Neural cell (in vitro differentiated cells): ENCODE measurements around the gene ERGIC2. TPM values are rescaled to one million over a fixed set of nuclear protein-coding genes. Genes with fewer than 3 reads are reported as not detected.

ENCODE experiments used
- H2AFZ ChIP-seq: fragments of 200-600, 300-800 bp; sonication (generic), shearing (Covaris generic); 2 replicates; pipeline ENCODE4 v1.6.0; 2014; ENCODE audit warnings: low read depth, mild to moderate bottlenecking, antibody characterized with exemption, low read length, moderate library complexity
- H3F3A ChIP-seq: fragments of 200-600 bp; shearing (Covaris generic); 2 replicates; pipeline ENCODE4 v1.6.1; 2016; ENCODE audit warnings: mild to moderate bottlenecking, moderate library complexity, mixed read lengths, antibody characterized with exemption, low read length; ENCODE audit not compliant: insufficient read depth, poor library complexity, severe bottlenecking
- H3K27ac ChIP-seq: fragments of 200-600, 300-800 bp; sonication (generic), shearing (Covaris generic); 2 replicates; pipeline ENCODE4 v1.5.1; 2014; ENCODE audit warnings: mild to moderate bottlenecking, low read length, moderate library complexity
- H3K27me3 ChIP-seq: fragments of 300-800, 200-600 bp; sonication (generic), shearing (Covaris generic); 2 replicates; pipeline ENCODE4 v1.6.0; 2014; ENCODE audit warnings: mild to moderate bottlenecking, low read depth, low read length, moderate library complexity; ENCODE audit not compliant: insufficient read depth
- H3K36me3 ChIP-seq: fragments of 300-800, 200-600 bp; sonication (generic), shearing (Covaris generic); 2 replicates; pipeline ENCODE4 v1.5.1; 2014; ENCODE audit warnings: mild to moderate bottlenecking, antibody characterized with exemption, low read length, moderate library complexity; ENCODE audit not compliant: insufficient read depth
- H3K4me2 ChIP-seq: fragments of 300-800, 200-600 bp; sonication (generic), shearing (Covaris generic); 2 replicates; pipeline ENCODE4 v1.6.0; 2014; ENCODE audit warnings: mild to moderate bottlenecking, low read length
- H3K4me3 ChIP-seq: fragments of 300-800, 200-600 bp; sonication (generic), shearing (Covaris generic); 2 replicates; pipeline ENCODE4 v1.5.1; 2014; ENCODE audit warnings: mild to moderate bottlenecking, low read length, moderate library complexity
- H3K79me2 ChIP-seq: fragments of 200-600 bp; shearing (Covaris generic); replicated peaks from 2 replicates; pipeline ENCODE4 v1.6.0; 2014; ENCODE audit warnings: mild to moderate bottlenecking, low read length, moderate library complexity; ENCODE audit not compliant: insufficient read depth
- H3K9ac ChIP-seq: fragments of 300-800, 200-600 bp; sonication (generic), shearing (Covaris generic); 2 replicates; pipeline ENCODE4 v1.6.1; 2016; ENCODE audit warnings: mild to moderate bottlenecking, low read length, mixed read lengths
- H3K9me2 ChIP-seq: fragments of 200-600 bp; shearing (Covaris generic); 2 replicates; pipeline ENCODE4 v1.6.1; 2016; ENCODE audit warnings: mild to moderate bottlenecking, low read length, mixed read lengths; ENCODE audit not compliant: insufficient read depth
- H3K9me3 ChIP-seq: fragments of 200-600, 300-800 bp; sonication (generic), shearing (Covaris generic); 2 replicates; pipeline ENCODE4 v1.6.1; 2016; ENCODE audit warnings: mild to moderate bottlenecking, mixed run types, low read length, moderate library complexity, mixed read lengths
- H4K20me1 ChIP-seq: fragments of 200-600 bp; shearing (Covaris generic); 2 replicates; pipeline ENCODE4 v1.6.1; 2016; ENCODE audit warnings: mild to moderate bottlenecking, mixed run types; ENCODE audit not compliant: insufficient read depth
- EP300 ChIP-seq: fragments of 450-650 bp; conservative IDR thresholded peaks from 2 replicates; pipeline ENCODE4 v1.6.1; 2014; ENCODE audit warnings: antibody characterized with exemption, mild to moderate bottlenecking, moderate library complexity; ENCODE audit not compliant: poor library complexity, severe bottlenecking
- EZH2 ChIP-seq: fragments of 200-600, 300-800 bp; shearing (Covaris generic), sonication (generic); IDR thresholded peaks from 2 replicates; pipeline ENCODE4 v1.6.1; 2014; ENCODE audit warnings: antibody characterized with exemption, low read length, borderline replicate concordance, mild to moderate bottlenecking; ENCODE audit not compliant: insufficient read depth, poor library complexity, severe bottlenecking
- MXI1 ChIP-seq: fragments of 450-650 bp; conservative IDR thresholded peaks from 2 replicates; pipeline ENCODE4 v1.6.1; 2014; ENCODE audit warnings: antibody characterized with exemption, mild to moderate bottlenecking; ENCODE audit not compliant: poor library complexity, severe bottlenecking
- POLR2AphosphoS5 ChIP-seq: IDR thresholded peaks from 2 replicates; pipeline ENCODE4 v1.6.1; 2012
- RAD21 ChIP-seq: fragments of 450-650 bp; conservative IDR thresholded peaks from 2 replicates; pipeline ENCODE4 v1.6.1; 2014; ENCODE audit warnings: antibody characterized with exemption, mild to moderate bottlenecking, moderate library complexity
- SMC3 ChIP-seq: fragments of 450-650 bp; conservative IDR thresholded peaks from 2 replicates; pipeline ENCODE4 v1.6.1; 2014; ENCODE audit warnings: antibody characterized with exemption, mild to moderate bottlenecking, moderate library complexity; ENCODE audit not compliant: poor library complexity
- TAF1 ChIP-seq: IDR thresholded peaks from 2 replicates; pipeline ENCODE4 v1.6.1; 2012; ENCODE audit warnings: low read depth
- polyA plus RNA-seq: library from polyadenylated mRNA; depleted of rRNA; stranded (reverse); fragments of >200 nt; gene quantifications from 2 replicates; pipeline ENCODE4 v1.2.3, GENCODE V29; 2014
- TF ChIP-seq, protein P1 (sequence below): IDR thresholded peaks from 2 replicates; pipeline ENCODE4 v1.6.1; 2012; ENCODE audit warnings: borderline replicate concordance
- TF ChIP-seq, protein P2 (sequence below): fragments of 450-650 bp; IDR thresholded peaks from 2 replicates; pipeline ENCODE4 v1.5.1; 2014; ENCODE audit warnings: antibody characterized with exemption, mild to moderate bottlenecking, moderate library complexity; ENCODE audit not compliant: poor library complexity, severe bottlenecking

ERGIC2 gene
- polyA plus RNA-seq, 1 donor from 2014 or later: 106 TPM

- Histone ChIP-seq H3K4me3 (no peak overlapping the region), H3K79me2 (no peaks in the 10 kb centered on the region), H3K36me3 (no peaks in the 10 kb centered on the region), H2AFZ (no peak overlapping the region), H3K9me2 (no peaks in the 10 kb centered on the region), H3K27me3 (no peaks in the 10 kb centered on the region), H3K9me3 (no peaks in the 10 kb centered on the region), H3K4me2 (no peak overlapping the region), H3K27ac (no peak overlapping the region), H4K20me1 (no peaks in the 10 kb centered on the region), H3F3A (no peaks in the 10 kb centered on the region), H3K9ac (no peak overlapping the region)
- TF ChIP-seq SMC3 (no peak), POLR2AphosphoS5 (no peak), EZH2 (no peak)
- TF ChIP-seq, protein P1, sequence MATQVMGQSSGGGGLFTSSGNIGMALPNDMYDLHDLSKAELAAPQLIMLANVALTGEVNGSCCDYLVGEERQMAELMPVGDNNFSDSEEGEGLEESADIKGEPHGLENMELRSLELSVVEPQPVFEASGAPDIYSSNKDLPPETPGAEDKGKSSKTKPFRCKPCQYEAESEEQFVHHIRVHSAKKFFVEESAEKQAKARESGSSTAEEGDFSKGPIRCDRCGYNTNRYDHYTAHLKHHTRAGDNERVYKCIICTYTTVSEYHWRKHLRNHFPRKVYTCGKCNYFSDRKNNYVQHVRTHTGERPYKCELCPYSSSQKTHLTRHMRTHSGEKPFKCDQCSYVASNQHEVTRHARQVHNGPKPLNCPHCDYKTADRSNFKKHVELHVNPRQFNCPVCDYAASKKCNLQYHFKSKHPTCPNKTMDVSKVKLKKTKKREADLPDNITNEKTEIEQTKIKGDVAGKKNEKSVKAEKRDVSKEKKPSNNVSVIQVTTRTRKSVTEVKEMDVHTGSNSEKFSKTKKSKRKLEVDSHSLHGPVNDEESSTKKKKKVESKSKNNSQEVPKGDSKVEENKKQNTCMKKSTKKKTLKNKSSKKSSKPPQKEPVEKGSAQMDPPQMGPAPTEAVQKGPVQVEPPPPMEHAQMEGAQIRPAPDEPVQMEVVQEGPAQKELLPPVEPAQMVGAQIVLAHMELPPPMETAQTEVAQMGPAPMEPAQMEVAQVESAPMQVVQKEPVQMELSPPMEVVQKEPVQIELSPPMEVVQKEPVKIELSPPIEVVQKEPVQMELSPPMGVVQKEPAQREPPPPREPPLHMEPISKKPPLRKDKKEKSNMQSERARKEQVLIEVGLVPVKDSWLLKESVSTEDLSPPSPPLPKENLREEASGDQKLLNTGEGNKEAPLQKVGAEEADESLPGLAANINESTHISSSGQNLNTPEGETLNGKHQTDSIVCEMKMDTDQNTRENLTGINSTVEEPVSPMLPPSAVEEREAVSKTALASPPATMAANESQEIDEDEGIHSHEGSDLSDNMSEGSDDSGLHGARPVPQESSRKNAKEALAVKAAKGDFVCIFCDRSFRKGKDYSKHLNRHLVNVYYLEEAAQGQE: no peak
- TF ChIP-seq, protein P2, sequence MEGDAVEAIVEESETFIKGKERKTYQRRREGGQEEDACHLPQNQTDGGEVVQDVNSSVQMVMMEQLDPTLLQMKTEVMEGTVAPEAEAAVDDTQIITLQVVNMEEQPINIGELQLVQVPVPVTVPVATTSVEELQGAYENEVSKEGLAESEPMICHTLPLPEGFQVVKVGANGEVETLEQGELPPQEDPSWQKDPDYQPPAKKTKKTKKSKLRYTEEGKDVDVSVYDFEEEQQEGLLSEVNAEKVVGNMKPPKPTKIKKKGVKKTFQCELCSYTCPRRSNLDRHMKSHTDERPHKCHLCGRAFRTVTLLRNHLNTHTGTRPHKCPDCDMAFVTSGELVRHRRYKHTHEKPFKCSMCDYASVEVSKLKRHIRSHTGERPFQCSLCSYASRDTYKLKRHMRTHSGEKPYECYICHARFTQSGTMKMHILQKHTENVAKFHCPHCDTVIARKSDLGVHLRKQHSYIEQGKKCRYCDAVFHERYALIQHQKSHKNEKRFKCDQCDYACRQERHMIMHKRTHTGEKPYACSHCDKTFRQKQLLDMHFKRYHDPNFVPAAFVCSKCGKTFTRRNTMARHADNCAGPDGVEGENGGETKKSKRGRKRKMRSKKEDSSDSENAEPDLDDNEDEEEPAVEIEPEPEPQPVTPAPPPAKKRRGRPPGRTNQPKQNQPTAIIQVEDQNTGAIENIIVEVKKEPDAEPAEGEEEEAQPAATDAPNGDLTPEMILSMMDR: no peak
These were observed 34.1 kb upstream of the ERGIC2 start for GRCh38 chr12:29415111-29415510.

GRCh38 chr12:29414368-29414767 lies 33.4 kb upstream of the ERGIC2 start:
- Histone ChIP-seq H3K79me2 (no peaks in the 10 kb centered on the region), H3K9me2 (no peaks in the 10 kb centered on the region), H3K9ac (no peak overlapping the region), H3K9me3 (no peaks in the 10 kb centered on the region), H3K36me3 (no peaks in the 10 kb centered on the region), H2AFZ (no peak overlapping the region), H3K27ac (no peak overlapping the region), H3F3A (no peaks in the 10 kb centered on the region), H3K27me3 (no peaks in the 10 kb centered on the region), H3K4me2 (no peak overlapping the region), H4K20me1 (no peaks in the 10 kb centered on the region), H3K4me3 (no peak overlapping the region)
- TF ChIP-seq EP300 (no peak), SMC3 (no peak), EZH2 (no peak), POLR2AphosphoS5 (no peak), MXI1 (no peak), RAD21 (no peak), TAF1 (no peak)
- TF ChIP-seq, protein P2: no peak
- TF ChIP-seq, protein P1: no peak
